GM19463 (cell line): Measurements from ENCODE around the gene CELF2.
"Not testable (repeated sequence)": the region's sequence is repeated elsewhere in the genome, so short reads cannot be mapped to it uniquely, and the experiment has no call there.

ENCODE experiments used
- ATAC-seq: cut with Tn5 transposase; IDR thresholded peaks from one replicate; pipeline ENCODE4 v1.9.1; 2021; ENCODE audit warnings: mild to moderate bottlenecking, moderate library complexity; ENCODE audit not compliant: unreplicated experiment

CELF2 gene

DNA sequence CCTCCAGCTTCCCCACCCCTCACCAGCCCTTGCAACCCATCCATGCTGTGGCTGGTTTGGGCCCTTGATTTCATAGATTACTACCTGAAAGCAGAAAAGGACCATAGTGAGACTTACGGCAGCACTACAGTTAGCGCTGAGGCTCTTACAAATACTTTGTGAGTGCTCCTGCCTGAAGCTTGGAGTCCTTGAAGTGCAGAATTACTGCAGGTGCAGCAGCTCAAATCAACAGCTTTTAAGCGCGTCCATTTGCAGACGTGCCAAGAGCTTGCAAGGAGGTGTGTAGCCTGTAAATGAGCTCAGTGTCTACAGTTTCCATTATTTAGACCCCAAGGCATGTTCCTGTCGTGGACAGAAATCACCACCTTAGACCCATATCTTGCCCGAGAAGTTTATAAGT, 103.0 kb downstream of the CELF2 start:
- no peak for ATAC-seq

DNA sequence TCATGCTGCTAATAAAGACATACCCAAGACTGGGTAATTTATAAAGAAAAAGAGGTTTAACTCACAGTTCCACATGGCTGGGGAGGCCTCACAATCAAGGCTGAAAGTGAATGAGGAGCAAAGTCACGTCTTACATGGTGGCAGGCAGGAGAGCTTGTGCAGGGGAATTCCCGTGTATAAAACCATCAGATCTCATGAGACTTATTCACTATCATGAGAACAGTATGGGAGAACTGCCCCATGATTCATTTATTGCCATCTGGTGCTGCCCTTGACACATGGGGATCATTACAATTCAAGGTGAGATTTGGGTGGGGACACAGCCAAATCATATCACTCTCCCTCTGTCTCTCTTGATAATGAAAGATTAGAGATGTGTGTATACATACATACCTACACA, 106.2 kb downstream of the CELF2 start:
- not testable (repeated sequence) for ATAC-seq

- no peak for ATAC-seq
These were observed 107.3 kb downstream of the CELF2 start for GRCh38 chr10:11125004-11125403.

DNA sequence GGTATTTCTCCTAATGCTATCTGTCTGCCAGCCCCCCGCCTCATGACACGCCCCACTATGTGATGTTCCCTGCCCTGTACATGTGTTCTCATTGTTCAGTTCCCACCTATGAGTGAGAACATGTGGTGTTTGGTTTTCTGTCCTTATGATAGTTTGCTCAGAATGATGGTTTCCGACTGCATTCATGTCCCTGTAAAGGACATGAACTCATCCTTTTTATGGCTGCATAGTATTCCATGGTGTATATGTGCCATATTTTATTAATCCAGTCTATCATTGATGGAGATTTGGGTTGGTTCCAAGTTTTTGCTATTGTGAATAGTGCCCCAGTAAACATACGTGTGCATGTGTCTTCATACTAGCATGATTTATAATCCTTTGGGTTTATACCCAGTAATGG, 109.3 kb downstream of the CELF2 start:
- ATAC-seq, result not testable (repeated sequence)

GRCh38 chr10:11131112-11131639, 113.5 kb downstream of the CELF2 start:
- no peak for ATAC-seq

DNA sequence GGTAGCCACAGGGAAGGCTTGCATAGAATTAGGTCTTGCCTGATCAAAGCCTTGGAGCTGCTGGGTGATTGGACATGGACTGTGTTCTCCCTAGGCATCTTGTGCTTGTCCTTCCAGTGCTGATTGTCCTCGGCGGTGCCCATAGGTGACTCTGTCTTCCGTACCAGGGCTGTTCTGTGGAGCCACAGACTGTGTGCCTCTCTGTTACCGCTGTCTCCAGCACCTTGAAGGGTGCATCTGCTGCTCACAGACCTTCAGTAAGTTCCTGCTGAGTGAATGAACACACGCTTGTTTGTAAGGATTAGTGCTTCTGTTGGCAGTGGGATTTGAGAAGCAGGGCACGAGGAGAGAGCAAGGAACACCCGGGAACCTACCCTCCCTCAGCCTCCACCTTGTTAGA, 116.7 kb downstream of the CELF2 start:
- no peak for ATAC-seq

DNA sequence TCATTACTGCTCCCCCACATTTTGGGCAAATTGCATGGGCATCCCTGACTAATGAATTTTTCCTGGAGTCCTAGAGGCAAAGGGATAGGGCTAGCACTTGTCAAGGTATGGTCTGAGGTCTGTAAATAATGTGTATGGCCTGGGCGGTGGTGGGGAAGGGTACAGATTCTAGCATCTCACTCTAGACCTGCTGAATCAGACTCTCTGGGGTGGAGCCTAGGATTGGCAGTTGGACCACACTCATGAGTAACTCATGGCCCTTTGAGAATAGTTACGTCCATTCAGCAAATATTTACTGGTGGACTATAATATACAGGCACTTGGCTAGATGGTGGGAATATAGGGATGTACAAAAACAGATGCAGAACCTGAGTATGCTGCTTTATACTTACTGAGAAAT, 118.0 kb downstream of the CELF2 start:
- no peak for ATAC-seq

GRCh38 chr10:11138314-11139033, 120.8 kb downstream of the CELF2 start:
- ATAC-seq, result no peak

- ATAC-seq, result no peak
These were observed 123.3 kb downstream of the CELF2 start for GRCh38 chr10:11140963-11141362.

GRCh38 chr10:11141571-11142091, 124.0 kb downstream of the CELF2 start:
- ATAC-seq, result no peak

DNA sequence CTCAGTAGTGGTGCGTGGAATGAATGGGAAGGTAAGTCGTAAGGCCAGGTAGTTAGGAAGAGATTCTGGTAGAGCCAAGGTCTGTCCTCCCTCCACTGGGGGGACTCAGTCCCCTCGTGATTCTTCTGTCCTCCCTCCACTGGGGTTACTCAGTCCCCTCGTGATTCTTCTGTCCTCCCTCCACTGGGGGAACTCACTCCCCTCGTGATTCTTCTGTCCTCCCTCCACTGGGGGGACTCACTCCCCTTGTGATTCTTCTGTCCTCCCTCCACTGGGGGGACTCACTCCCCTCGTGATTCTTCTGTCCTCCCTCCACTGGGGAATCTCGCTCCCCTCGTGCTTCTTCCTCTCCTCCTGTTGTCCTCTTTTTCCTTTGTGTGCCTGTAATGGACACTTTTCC, 125.1 kb downstream of the CELF2 start:
- ATAC-seq, result no peak

DNA sequence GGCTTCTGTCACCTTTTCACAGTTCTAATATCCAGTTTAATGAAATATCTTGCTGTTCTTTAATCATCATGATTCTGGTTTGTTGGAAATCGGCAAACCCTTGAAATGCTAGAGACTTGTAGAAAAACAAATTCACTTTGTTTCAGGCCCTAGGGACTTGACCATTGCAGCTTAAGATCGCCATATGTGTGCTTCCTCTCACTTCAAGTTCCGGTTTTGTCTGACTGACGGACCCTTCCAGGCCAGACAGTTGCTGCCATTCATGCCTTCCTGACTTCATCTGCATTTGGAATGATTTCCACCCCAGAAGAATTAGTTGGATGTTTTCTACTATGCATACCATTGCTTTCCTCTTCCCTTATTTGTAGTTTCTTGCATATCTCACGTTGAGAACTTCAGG, 125.6 kb downstream of the CELF2 start:
- ATAC-seq, result no peak

DNA sequence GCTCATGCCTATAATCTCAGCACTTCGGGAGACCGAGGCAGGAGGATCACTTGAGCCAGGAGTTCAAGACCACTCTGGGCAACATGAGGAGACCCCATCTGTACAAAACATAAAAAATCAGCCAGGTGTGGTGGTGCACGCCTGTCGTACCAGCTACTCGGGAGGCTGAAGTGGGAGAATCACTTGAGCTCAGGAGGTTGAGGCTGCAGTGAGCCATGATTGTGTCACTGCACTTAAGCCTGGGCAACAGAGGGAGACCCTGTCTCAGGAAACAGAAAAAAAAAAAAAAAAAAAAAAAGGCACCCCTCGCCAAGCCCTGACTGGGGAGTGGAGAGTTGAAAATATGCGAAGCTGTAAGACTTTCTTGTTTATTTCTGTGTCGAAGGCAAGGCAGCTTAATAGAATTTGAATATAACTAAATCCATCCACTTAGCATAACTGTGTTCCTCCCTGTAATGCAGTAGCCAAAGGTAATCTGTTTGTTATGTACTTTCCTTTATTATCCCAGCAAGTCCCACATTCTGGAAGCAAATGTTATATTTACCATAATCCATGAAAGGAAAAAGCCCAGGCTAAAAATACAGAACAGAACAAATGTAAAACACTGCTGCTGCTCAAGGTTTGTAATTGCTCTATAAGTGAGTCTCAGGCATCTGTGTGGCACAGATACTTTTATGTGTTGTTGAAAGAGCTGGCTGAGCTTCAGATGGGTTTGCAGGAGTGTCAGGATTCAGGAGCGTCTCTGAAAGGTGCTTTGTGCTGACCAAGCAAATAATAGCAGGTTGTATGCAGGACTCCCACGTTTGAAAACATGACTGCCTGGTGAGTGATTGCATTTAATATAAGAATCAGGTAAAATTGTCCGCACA, 127.2 kb downstream of the CELF2 start:
- ATAC-seq, result peak; percentile 26

- peak; percentile 83 for ATAC-seq
These were observed 127.8 kb downstream of the CELF2 start for GRCh38 chr10:11145495-11145855.

- ATAC-seq, result no peak
These were observed 128.9 kb downstream of the CELF2 start for GRCh38 chr10:11146402-11147171.

GRCh38 chr10:11147722-11148121, 130.1 kb downstream of the CELF2 start:
- ATAC-seq, result no peak

- ATAC-seq, result no peak
These were observed 130.7 kb downstream of the CELF2 start for GRCh38 chr10:11148142-11149028.

- no peak for ATAC-seq
These were observed 132.1 kb downstream of the CELF2 start for GRCh38 chr10:11149807-11150141.

- no peak for ATAC-seq
These were observed 132.6 kb downstream of the CELF2 start for GRCh38 chr10:11150231-11150731.

GRCh38 chr10:11150879-11151415, 133.3 kb downstream of the CELF2 start:
- no peak for ATAC-seq
